K562 (cell line): Measurements from ENCODE around the gene GLT6D1. TPM values are rescaled to one million over a fixed set of nuclear protein-coding genes. Genes with fewer than 3 reads are reported as not detected.

ENCODE experiments used
- ATAC-seq: fragments of 200-7000 bp; cut with Tn5 transposase; 3 replicates; pipeline ENCODE4 v1.9.1; 2020; ENCODE audit warnings: moderate library complexity
- BruUV-seq: library from RNA; stranded (reverse); fragments of 400-500 nt; replicated peaks from 2 replicates; lab custom pipeline; 2021; lab: Mats Ljungman, UMichigan
- CTCF ChIA-PET: fragments of 300-600 bp; formaldehyde crosslinking; extraction: SDS; loops from one replicate; lab custom pipeline; 2021; ENCODE audit warnings: low intra/inter-chr PET ratio; lab: Yijun Ruan, JAX
- POLR2A ChIA-PET: fragments of 300-600, 350-650 bp; sonication (Branson Sonifier 250); formaldehyde crosslinking; extraction: SDS; loops from one replicate; lab custom pipeline; 2021; ENCODE audit warnings: antibody characterized with exemption, inconsistent platforms; lab: Yijun Ruan, JAX
- DNase-seq, 4 experiments: peaks; one replicate each; pipeline versions ENCODE4 v3.0.0 to v3.0.0-alpha.2; 2011 to 2018; ENCODE audit warnings: low spot score in 3 of 4, mixed read lengths in 3 of 4; ENCODE audit errors: extremely low read depth in 1 of 4
- FAIRE-seq: peaks from 2 replicates; lab custom pipeline; 2011; peaks lifted over from hg19 to GRCh38; lab: Jason Lieb, UNC
- H2AFZ ChIP-seq: 2 replicates; pipeline ENCODE4 v1.6.0; 2011; ENCODE audit warnings: low read depth, low read length, control low read depth, inconsistent platforms
- H3K27ac ChIP-seq: fragments of 200-600 bp; 3 replicates; pipeline ENCODE4 v1.8.0; 2011; ENCODE audit warnings: low read depth, mild to moderate bottlenecking, control low read depth, inconsistent platforms, low read length, moderate library complexity, mixed read lengths; ENCODE audit errors: extremely low read depth
- H3K27me3 ChIP-seq, 2 experiments: fragments of 300-600 bp in 1 of 2; 2 replicates in 1 of 2; 3 replicates in 1 of 2; pipeline versions ENCODE4 v1.6.0 to v1.8.0; 2011; ENCODE audit warnings: inconsistent platforms in 2 of 2, low read length in 2 of 2, mild to moderate bottlenecking in 1 of 2, mixed read lengths in 1 of 2, moderate library complexity in 1 of 2; ENCODE audit not compliant: control insufficient read depth in 2 of 2, insufficient read depth in 2 of 2
- H3K36me3 ChIP-seq: fragments of 300-600 bp; 3 replicates; pipeline ENCODE4 v1.8.0; 2011; ENCODE audit warnings: mild to moderate bottlenecking, low read length, inconsistent platforms; ENCODE audit not compliant: control insufficient read depth, insufficient read depth
- H3K4me1 ChIP-seq, 2 experiments: fragments of 200-600 bp in 1 of 2; replicated peaks in 1 of 2; 2 replicates in 1 of 2; 3 replicates in 1 of 2; pipeline versions ENCODE4 v1.5.1 to v1.8.0; 2011; ENCODE audit warnings: inconsistent platforms in 2 of 2, low read length in 2 of 2, mild to moderate bottlenecking in 1 of 2, mixed read lengths in 1 of 2, moderate library complexity in 1 of 2; ENCODE audit not compliant: control insufficient read depth in 2 of 2, insufficient read depth in 2 of 2
- H3K4me2 ChIP-seq: 2 replicates; pipeline ENCODE4 v1.6.1; 2011; ENCODE audit warnings: low read length, control low read depth, inconsistent platforms, mixed read lengths; ENCODE audit not compliant: insufficient read depth
- H3K4me3 ChIP-seq: fragments of 200-600 bp; sonication (generic), shearing (Covaris generic); 2 replicates; pipeline ENCODE4 v1.5.1; 2016; ENCODE audit warnings: control low read depth, inconsistent platforms
- H3K79me2 ChIP-seq: fragments of 200-600 bp; 3 replicates; pipeline ENCODE4 v1.8.0; 2011; ENCODE audit warnings: low read length, inconsistent platforms; ENCODE audit not compliant: control insufficient read depth, insufficient read depth
- H3K9ac ChIP-seq, 2 experiments: 2 replicates each; pipeline versions ENCODE4 v1.6.0 to v1.6.1; 2011; ENCODE audit warnings: low read depth in 2 of 2, low read length in 2 of 2, control low read depth in 1 of 2, inconsistent platforms in 1 of 2, mild to moderate bottlenecking in 1 of 2, mixed read lengths in 1 of 2; ENCODE audit not compliant: insufficient read depth in 1 of 2
- H3K9me1 ChIP-seq: one replicate; pipeline ENCODE4 v1.6.0; 2011; ENCODE audit warnings: inconsistent platforms, mild to moderate bottlenecking, low read length, moderate library complexity; ENCODE audit not compliant: control insufficient read depth, insufficient read depth
- H3K9me3 ChIP-seq: replicated peaks from 2 replicates; pipeline ENCODE4 v1.5.1; 2011; ENCODE audit warnings: low read depth, low read length, inconsistent platforms; ENCODE audit not compliant: control insufficient read depth, insufficient read depth
- H4K20me1 ChIP-seq: replicated peaks from 2 replicates; pipeline ENCODE4 v1.6.1; 2011; ENCODE audit warnings: low read length, inconsistent platforms, mixed read lengths; ENCODE audit not compliant: control insufficient read depth, insufficient read depth
- ATF7 ChIP-seq: fragments of 450-650 bp; IDR thresholded peaks from 2 replicates; pipeline ENCODE4 v1.7.1; 2014; ENCODE audit warnings: mild to moderate bottlenecking, moderate library complexity
- GABPB2 ChIP-seq: fragments of 250-450 bp; sonication (Bioruptor Pico); conservative IDR thresholded peaks from 2 replicates; pipeline ENCODE4 v1.5.1; 2021; ENCODE audit warnings: mild to moderate bottlenecking
- GTF2F1 ChIP-seq: IDR thresholded peaks from 2 replicates; pipeline ENCODE4 v1.6.1; 2011; ENCODE audit warnings: low read depth, low read length, improper control_type of control experiment
- RAD21 ChIP-seq, 2 experiments: fragments of 250-450 bp in 1 of 2; fragments of 450-650 bp in 1 of 2; sonication (Bioruptor Pico) in 1 of 2; formaldehyde crosslinking in 1 of 2; IDR thresholded peaks in 1 of 2; conservative IDR thresholded peaks in 1 of 2; 2 replicates each; pipeline versions ENCODE4 v1.4.0 to v1.8.0; 2020 to 2022; ENCODE audit warnings: mild to moderate bottlenecking in 2 of 2, moderate library complexity in 1 of 2
- RAD51 ChIP-seq: fragments of 450-650 bp; IDR thresholded peaks from 2 replicates; pipeline ENCODE4 v1.7.1; 2016; ENCODE audit warnings: low read depth, mild to moderate bottlenecking, borderline replicate concordance
- YY1 ChIP-seq, 3 experiments: IDR thresholded peaks; 2 replicates each; pipeline ENCODE4 v1.6.1; 2011; ENCODE audit warnings: low read length in 2 of 3, mild to moderate bottlenecking in 2 of 3, moderate library complexity in 2 of 3, borderline replicate concordance in 1 of 3, control low read depth in 1 of 3, low read depth in 1 of 3; ENCODE audit not compliant: insufficient read depth in 3 of 3, insufficient replicate concordance in 2 of 3, control insufficient read depth in 1 of 3, insufficient read length in 1 of 3; ENCODE audit errors: extremely low read depth in 1 of 3
- ZFP30 ChIP-seq: fragments of 250-450 bp; sonication (Bioruptor Pico); IDR thresholded peaks from 2 replicates; pipeline ENCODE4 v1.8.0; 2022; ENCODE audit warnings: moderate library complexity, mild to moderate bottlenecking, inconsistent platforms, borderline replicate concordance
- ZNF584 ChIP-seq: fragments of 200-800 bp; sonication (Bioruptor generic); IDR thresholded peaks from 2 replicates; pipeline ENCODE4 v1.6.1; 2016; ENCODE audit warnings: low read depth, mild to moderate bottlenecking, missing genetic modification characterization, missing compliant biosample characterization
- WGBS: fragments of 100-300 bp; shearing (Covaris generic); methylation state at CpG from one replicate; pipeline ENCODE4 v1.1.6; 2016; ENCODE audit warnings: low coverage, mixed read lengths; ENCODE audit not compliant: insufficient coverage; ENCODE audit errors: missing lambda C conversion rate; 5-methylcytosine and 5-hydroxymethylcytosine counted together
- in situ Hi-C: fragments of 300-500 bp; cut with MboI; formaldehyde crosslinking; loops from 4 replicates; pipeline ENCODE4 v1.15.0; 2018; ENCODE audit warnings: inconsistent platforms, mixed read lengths
- intact Hi-C: fragments of 100-400 bp; cut with micrococcal nuclease; formaldehyde crosslinking; loops from 2 replicates; pipeline ENCODE4 v1.14.2; 2022
- polyA plus RNA-seq, 8 experiments: library from polyadenylated mRNA; depleted of rRNA in 4 of 8; stranded (reverse) in 5 of 8; unstranded in 3 of 8; fragments of >200 nt; fragmentation: Nextera tagmentation in 2 of 8; fragmentation: Illumina TruSeq in 1 of 8; extraction: Ambion mirVana in 2 of 8; extraction: Trizol in 1 of 8; gene quantifications; 2 replicates each; pipeline versions ENCODE4 v1.2.1 to v1.2.3, GENCODE V29; 2011 to 2014; ENCODE audit warnings: inconsistent platforms in 1 of 8, missing spikeins in 1 of 8
- total RNA-seq, 7 experiments: library from RNA; depleted of rRNA in 6 of 7; stranded (reverse); fragments of >200 nt in 6 of 7; fragmentation: Illumina TruSeq in 2 of 7; extraction: Trizol in 2 of 7; gene quantifications; 2 replicates each; pipeline versions ENCODE4 v1.2.1 to v1.2.3, GENCODE V29; 2011 to 2021; ENCODE audit warnings: low replicate concordance in 1 of 7
- TF ChIP-seq, protein P1 (sequence below): fragments of 250-450 bp; sonication (Bioruptor Pico); IDR thresholded peaks from 2 replicates; pipeline ENCODE4 v1.8.0; 2022; ENCODE audit warnings: inconsistent platforms
- TF ChIP-seq, protein P2 (sequence below): fragments of 450-650 bp; IDR thresholded peaks from 2 replicates; pipeline ENCODE4 v1.6.1; 2016; ENCODE audit warnings: low read depth

The GLT6D1 gene
- total and polyA plus RNA-seq, 9 of the 15 experiments (the other 6 are each of a cell fraction or from before 2014, with no cell fraction given), result not detected

DNA sequence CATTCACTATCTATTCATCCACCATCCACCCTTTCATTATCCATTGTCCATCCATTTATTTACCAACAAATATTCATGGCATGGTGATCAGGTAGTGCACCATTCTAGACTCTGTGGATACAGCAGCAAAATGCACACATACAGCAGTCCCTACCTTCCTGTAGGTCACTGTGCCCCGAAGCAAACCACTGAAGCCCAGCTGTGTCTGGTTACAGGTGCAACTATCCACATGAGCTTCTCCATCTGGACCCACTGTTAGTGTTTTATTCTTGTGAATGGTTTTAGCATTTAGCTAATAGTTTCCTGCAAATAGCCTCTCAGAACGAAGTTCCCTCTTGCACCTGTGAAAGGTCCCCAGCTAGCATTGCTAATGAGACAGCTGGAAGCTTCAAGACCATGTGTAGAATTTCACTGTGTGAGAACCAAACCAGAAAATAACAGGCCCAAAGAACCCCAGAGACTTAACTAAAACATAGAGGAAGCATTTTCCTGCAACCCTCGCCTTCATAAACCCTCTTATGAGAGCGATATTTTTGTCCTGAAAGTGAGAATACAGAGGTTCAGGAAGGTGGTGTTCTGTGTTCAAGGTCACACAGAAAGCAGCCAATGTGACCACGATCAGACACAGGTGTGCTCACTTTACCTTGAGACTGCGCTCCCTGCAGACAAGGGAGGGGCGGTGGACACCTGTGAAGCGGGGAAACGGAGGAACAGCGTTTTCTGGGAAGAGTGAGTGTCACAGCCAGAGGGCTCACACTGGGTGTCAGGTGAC is 59.3 kb downstream of the GLT6D1 start:
- ChIA-PET CTCF (no interaction called here), POLR2A (no interaction called here)
- Histone ChIP-seq H3K4me1 (peaks cover 0 to 18% of the 10 kb centered on the region in 2 experiments; a peak in 1 of 5 replicates), H3K27ac (no peak overlapping the region), H3K36me3 (no peaks in the 10 kb centered on the region), H3K27me3 (peaks cover 2 to 64% of the 10 kb centered on the region in 2 experiments; a peak in 3 of 5 replicates), H2AFZ (no peak overlapping the region), H3K79me2 (no peaks in the 10 kb centered on the region), H3K9ac (no peak overlapping the region), H3K4me2 (no peak overlapping the region), H4K20me1 (no peaks in the 10 kb centered on the region), H3K9me3 (no peaks in the 10 kb centered on the region), H3K9me1 (no peaks in the 10 kb centered on the region), H3K4me3 (no peak overlapping the region)
- ATAC-seq, result no peak
- no peak for TF ChIP-seq RAD21 (CRISPR knock-in tag; conservative IDR thresholded peaks at IDR 0.05 in 1 of 2, IDR thresholded peaks at IDR 0.05 in 1 of 2)
- TF ChIP-seq GTF2F1, result no peak
- TF ChIP-seq ATF7, result no peak
- TF ChIP-seq, protein P1, sequence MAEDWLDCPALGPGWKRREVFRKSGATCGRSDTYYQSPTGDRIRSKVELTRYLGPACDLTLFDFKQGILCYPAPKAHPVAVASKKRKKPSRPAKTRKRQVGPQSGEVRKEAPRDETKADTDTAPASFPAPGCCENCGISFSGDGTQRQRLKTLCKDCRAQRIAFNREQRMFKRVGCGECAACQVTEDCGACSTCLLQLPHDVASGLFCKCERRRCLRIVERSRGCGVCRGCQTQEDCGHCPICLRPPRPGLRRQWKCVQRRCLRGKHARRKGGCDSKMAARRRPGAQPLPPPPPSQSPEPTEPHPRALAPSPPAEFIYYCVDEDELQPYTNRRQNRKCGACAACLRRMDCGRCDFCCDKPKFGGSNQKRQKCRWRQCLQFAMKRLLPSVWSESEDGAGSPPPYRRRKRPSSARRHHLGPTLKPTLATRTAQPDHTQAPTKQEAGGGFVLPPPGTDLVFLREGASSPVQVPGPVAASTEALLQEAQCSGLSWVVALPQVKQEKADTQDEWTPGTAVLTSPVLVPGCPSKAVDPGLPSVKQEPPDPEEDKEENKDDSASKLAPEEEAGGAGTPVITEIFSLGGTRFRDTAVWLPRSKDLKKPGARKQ (CRISPR knock-in tag), result no peak
- no peak for TF ChIP-seq ZFP30 (CRISPR knock-in tag)
- no peak for TF ChIP-seq GABPB2 (CRISPR knock-in tag)
- TF ChIP-seq, protein P2, sequence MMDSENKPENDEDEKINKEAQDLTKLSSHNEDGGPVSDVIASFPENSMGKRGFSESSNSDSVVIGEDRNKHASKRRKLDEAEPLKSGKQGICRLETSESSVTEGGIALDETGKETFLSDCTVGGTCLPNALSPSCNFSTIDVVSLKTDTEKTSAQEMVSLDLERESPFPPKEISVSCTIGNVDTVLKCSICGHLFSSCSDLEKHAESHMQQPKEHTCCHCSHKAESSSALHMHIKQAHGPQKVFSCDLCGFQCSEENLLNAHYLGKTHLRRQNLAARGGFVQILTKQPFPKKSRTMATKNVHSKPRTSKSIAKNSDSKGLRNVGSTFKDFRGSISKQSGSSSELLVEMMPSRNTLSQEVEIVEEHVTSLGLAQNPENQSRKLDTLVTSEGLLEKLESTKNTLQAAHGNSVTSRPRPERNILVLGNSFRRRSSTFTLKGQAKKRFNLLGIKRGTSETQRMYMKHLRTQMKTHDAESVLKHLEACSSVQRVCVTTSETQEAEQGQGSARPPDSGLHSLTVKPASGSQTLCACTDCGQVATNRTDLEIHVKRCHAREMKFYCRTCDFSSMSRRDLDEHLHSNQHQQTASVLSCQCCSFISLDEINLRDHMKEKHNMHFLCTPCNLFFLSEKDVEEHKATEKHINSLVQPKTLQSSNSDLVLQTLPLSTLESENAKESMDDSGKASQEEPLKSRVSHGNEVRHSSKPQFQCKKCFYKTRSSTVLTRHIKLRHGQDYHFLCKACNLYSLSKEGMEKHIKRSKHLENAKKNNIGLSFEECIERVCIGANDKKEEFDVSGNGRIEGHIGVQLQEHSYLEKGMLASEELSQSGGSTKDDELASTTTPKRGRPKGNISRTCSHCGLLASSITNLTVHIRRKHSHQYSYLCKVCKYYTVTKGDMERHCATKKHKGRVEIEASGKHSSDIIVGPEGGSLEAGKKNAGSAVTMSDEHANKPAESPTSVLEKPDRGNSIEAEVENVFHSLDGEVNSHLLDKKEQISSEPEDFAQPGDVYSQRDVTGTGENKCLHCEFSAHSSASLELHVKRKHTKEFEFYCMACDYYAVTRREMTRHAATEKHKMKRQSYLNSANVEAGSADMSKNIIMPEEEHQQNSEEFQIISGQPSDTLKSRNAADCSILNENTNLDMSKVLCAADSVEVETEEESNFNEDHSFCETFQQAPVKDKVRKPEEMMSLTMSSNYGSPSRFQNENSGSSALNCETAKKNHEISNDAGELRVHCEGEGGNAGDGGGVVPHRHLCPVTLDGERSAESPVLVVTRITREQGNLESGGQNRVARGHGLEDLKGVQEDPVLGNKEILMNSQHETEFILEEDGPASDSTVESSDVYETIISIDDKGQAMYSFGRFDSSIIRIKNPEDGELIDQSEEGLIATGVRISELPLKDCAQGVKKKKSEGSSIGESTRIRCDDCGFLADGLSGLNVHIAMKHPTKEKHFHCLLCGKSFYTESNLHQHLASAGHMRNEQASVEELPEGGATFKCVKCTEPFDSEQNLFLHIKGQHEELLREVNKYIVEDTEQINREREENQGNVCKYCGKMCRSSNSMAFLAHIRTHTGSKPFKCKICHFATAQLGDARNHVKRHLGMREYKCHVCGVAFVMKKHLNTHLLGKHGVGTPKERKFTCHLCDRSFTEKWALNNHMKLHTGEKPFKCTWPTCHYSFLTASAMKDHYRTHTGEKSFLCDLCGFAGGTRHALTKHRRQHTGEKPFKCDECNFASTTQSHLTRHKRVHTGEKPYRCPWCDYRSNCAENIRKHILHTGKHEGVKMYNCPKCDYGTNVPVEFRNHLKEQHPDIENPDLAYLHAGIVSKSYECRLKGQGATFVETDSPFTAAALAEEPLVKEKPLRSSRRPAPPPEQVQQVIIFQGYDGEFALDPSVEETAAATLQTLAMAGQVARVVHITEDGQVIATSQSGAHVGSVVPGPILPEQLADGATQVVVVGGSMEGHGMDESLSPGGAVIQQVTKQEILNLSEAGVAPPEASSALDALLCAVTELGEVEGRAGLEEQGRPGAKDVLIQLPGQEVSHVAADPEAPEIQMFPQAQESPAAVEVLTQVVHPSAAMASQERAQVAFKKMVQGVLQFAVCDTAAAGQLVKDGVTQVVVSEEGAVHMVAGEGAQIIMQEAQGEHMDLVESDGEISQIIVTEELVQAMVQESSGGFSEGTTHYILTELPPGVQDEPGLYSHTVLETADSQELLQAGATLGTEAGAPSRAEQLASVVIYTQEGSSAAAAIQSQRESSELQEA, result no peak
- TF ChIP-seq RAD51, result no peak
- no peak for TF ChIP-seq ZNF584 (CRISPR knock-in tag)
- TF ChIP-seq YY1 (IDR thresholded peaks at IDR 0.05; ENCODE audit: borderline replicate concordance in 1 of 3, control insufficient read depth in 1 of 3, extremely low read depth in 1 of 3, insufficient read depth in 3 of 3, insufficient read length in 1 of 3, insufficient replicate concordance in 2 of 3, low read depth in 1 of 3, low read length in 2 of 3), result no peak
- intact Hi-C loops (no loop called here), in situ Hi-C loops (no loop called here)
- 0% methylated on average over 10 of the region's 10 CpGs for WGBS
- no TSS peak for BruUV-seq
- no peak for DNase-seq
- FAIRE-seq, result no peak
